ENCODE data around the gene ADARB1. TPM values are rescaled to one million over a fixed set of nuclear protein-coding genes. Genes with fewer than 3 reads are reported as not detected.

Gene ADARB1
- total and polyA plus RNA-seq, 9 of the 15 experiments (the other 6 are each of a cell fraction or from before 2014, with no cell fraction given): 6.7 to 16.0 (median 8.3) TPM

DNA sequence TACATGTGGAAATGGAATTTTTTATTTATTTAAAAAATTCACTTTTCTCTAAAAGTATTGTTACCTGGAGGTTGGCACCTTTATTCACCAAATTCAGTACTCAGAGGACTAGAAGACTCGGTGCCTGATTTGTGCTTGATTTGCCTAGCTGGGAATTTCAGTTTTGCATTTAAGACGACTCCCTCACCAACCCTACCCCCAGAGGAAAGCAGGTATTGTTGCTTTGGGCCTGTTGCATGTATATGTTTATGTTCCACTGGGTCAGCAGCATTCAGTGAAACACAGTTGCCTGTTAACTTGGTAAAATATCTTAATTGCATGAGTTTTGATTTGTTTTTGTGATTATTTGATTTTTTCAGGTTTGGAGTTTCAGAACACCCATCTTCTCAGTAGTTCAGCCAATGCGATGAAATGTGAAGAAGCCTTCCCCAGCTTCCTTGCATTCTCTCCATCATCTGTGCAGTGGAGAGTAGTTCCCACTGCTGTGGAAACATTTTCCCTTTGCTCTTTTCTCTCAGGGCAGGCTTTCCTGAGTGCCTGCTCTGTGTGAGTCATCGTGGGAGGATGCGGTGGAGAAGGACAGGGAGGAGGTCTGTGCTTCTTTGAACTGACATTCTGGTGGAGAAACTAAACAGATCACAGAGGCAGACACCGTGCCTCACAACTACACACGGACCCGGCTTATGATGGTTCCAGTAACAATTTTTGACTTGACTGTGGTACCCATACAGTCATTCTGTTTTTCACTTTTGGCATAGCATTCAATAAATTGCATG is 6.4 kb downstream of the ADARB1 start:
- no peaks in the 10 kb centered on the region for H3K79me2 ChIP-seq (ENCODE audit: control insufficient read depth, insufficient read depth, low read length)
- H3K9ac ChIP-seq (ENCODE audit: insufficient read depth in 1 of 2, low read depth in 2 of 2, low read length in 2 of 2): no peak overlapping the region
- H3K4me2 ChIP-seq (ENCODE audit: insufficient read depth, low read length): no peak overlapping the region
- in situ Hi-C loops (cut with MboI) (no loop called here), intact Hi-C loops (cut with micrococcal nuclease) (no loop called here)
- FAIRE-seq: peak; percentile 58
- DNase-seq (ENCODE audit: extremely low read depth in 1 of 4, low spot score in 3 of 4): peak in 1 of 4 experiments; percentile 43
- H3K9me3 ChIP-seq (replicated peaks; ENCODE audit: control insufficient read depth, insufficient read depth, low read depth, low read length): no peaks in the 10 kb centered on the region
- no peak overlapping the region for H3K27ac ChIP-seq (ENCODE audit: extremely low read depth, low read depth, low read length)
- H3K27me3 ChIP-seq (ENCODE audit: control insufficient read depth in 2 of 2, insufficient read depth in 2 of 2, low read length in 2 of 2): no peaks in the 10 kb centered on the region
- peaks cover 23% of the 10 kb centered on the region for H4K20me1 ChIP-seq (replicated peaks; ENCODE audit: control insufficient read depth, insufficient read depth, low read length)
- ChIA-PET POLR2A (interaction anchor here (0.6 to 0.8 kb wide), 3 partner anchors 9 to 221 kb away, joined by 3 read pairs; no protein-coding TSS in a partner anchor), CTCF (ENCODE audit: low intra/inter-chr PET ratio) (no interaction called here)
- no peaks in the 10 kb centered on the region for H3K9me1 ChIP-seq (ENCODE audit: control insufficient read depth, insufficient read depth, low read length)
- H3K4me1 ChIP-seq (replicated peaks in 1 of 2; ENCODE audit: control insufficient read depth in 2 of 2, insufficient read depth in 2 of 2, low read length in 2 of 2): peaks cover 0 to 19% of the 10 kb centered on the region in 2 experiments; a peak in 4 of 5 replicates
- BruUV-seq (replicated peaks): no TSS peak
- TF ChIP-seq FOSL1 (tag; conservative IDR thresholded peaks at IDR 0.05): peak; percentile 61
- 0 out of 4 replicates have a peak, but pooled peaks have one; percentile 12 to 21 for TF ChIP-seq KDM1A (IDR thresholded peaks at IDR 0.05)
- no peak for TF ChIP-seq ZNF780A (CRISPR knock-in tag; IDR thresholded peaks at IDR 0.05)
- no peak for TF ChIP-seq TAL1 (IDR thresholded peaks at IDR 0.05)
- peak; percentile 52; the same call in 1 of the 2 replicates for TF ChIP-seq JUND (IDR thresholded peaks at IDR 0.05; ENCODE audit: borderline replicate concordance, low read depth, low read length)
- peak; percentile 62; the same call in 1 of the 3 replicates for TF ChIP-seq JUND (tag; IDR thresholded peaks at IDR 0.05; ENCODE audit: borderline replicate concordance, low read depth, low read length)
- peak; percentile 29; the same call in 1 of the 3 replicates for ATAC-seq
- WGBS (ENCODE audit: insufficient coverage, low coverage, missing lambda C conversion rate): 31% methylated on average over 8 of the region's 8 CpGs
- H3K4me3 ChIP-seq: no peak overlapping the region
- H3K36me3 ChIP-seq (ENCODE audit: control insufficient read depth, insufficient read depth, low read length): no peaks in the 10 kb centered on the region; the same call in 2 of the 3 replicates
- H2AFZ ChIP-seq (ENCODE audit: low read depth, low read length): no peak overlapping the region

Data from K562 (cell line).